Stimulated activated naive CD8-positive, alpha-beta T cell treated with anti-CD3 and anti-CD28 coated beads, Interleukin-15, amount 100 ng/mL, for 72 hours (primary cell): ENCODE data around the gene ATAD3C.
"Not testable (repeated sequence)": the region's sequence is repeated elsewhere in the genome, so short reads cannot be mapped to it uniquely, and the experiment has no call there.

Experiments
- ATAC-seq: fragments of 150-1000 bp; cut with Tn5 transposase; 2 replicates; pipeline ENCODE4 v1.10.0; 2021; ENCODE audit warnings: mild to moderate bottlenecking, moderate library complexity
- DNase-seq, 2 donors: peaks; one replicate each; pipeline ENCODE4 v3.0.0; 2021 to 2022
- H3K27ac Mint-ChIP-seq, 2 donors: one replicate each; pipeline ENCODE4 v1.8.0; 2022; ENCODE audit warnings: mild to moderate bottlenecking in 2 of 2, mixed read lengths in 2 of 2, moderate library complexity in 2 of 2
- H3K27me3 Mint-ChIP-seq: one replicate; pipeline ENCODE4 v1.8.0; 2022; ENCODE audit warnings: mixed read lengths
- H3K4me1 Mint-ChIP-seq: one replicate; pipeline ENCODE4 v1.8.0; 2022; ENCODE audit warnings: mild to moderate bottlenecking, mixed read lengths
- H3K4me3 Mint-ChIP-seq, 2 donors: one replicate each; pipeline ENCODE4 v1.8.0; 2022; ENCODE audit warnings: mild to moderate bottlenecking in 2 of 2, mixed read lengths in 2 of 2, moderate library complexity in 1 of 2
- H3K9me3 Mint-ChIP-seq, 2 donors: one replicate each; pipeline ENCODE4 v1.8.0; 2022; ENCODE audit warnings: mixed read lengths in 2 of 2

Gene ATAD3C

DNA sequence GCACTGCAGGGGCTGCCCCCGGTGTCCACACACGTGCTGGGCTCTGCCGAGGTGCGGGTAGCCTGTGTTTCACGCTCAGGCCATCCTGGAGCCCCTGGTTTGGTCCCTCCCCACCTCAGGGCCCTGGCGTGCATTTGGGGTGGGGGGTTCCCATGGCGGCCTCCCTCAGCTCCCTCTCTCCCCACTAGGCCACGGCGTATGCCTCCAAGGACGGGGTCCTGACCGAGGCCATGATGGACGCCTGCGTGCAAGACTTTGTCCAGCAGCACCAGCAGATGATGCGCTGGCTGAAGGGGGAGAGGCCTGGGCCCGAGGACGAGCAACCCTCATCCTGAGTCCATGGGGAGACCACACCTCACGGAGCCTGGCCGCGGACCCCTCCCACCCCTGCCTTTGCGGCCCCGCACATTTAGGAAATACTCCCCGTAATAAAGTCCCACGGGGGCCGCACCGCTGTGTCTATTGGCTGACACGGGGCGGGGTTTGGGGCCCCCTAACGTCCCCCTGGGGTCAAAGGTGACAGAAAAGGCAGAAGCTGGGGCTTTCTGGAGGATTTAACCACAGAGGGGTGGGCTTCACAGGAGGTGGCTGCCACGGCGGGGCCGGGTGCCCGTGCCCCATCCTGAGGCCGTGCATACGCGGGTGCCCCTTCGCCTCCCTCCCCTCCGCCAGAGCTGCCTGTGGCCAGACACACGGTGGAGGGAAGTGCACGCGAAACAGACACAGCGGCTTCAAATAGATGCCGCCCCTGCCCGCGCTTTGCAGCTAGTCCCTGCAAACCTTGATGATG lies 18.9 kb downstream of the ATAD3C start:
- ATAC-seq: not testable (repeated sequence)

DNA sequence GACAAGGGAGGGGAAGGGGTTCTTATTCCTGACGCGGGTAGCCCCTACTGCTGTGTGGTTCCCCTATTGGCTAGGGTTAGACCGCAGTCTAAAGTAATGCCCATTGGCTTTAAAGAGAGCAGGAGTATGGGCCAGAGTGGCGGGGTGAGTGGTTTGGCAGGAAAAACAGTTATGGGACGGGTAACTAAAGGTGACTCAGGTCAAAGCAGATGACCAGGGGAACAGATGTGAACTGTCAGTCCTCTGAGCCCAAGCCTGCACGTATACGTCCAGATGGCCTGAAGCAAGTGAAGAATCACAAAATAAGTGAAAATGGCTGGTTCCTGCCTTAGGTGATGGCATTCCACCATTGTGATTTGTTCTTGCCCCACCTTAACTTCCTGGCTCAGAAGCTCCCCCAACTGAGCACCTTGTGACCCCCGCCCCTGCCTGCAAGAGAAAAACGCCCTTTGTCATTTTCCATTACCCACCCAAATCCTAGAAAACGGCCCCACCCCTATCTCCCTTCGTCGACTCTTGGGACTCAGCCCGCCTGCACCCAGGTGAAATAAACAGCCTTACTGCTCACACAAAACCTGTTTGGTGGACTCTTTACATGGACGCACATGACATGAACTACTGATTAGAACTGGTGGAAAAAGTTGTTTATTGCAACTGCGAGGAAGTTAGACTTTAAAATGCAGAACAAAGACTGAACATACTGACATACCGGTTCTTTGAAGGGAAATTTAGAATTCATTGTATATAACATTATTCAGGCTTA lies 21.3 kb downstream of the ATAD3C start:
- DNase-seq: peak; percentile 8 to 19
- Mint-ChIP-seq H3K4me3 (peak overlapping the region; percentile 87), H3K27ac (peak overlapping the region; percentile 59 to 83), H3K27me3 (no peaks in the 10 kb centered on the region), H3K4me1 (peaks cover 41% of the 10 kb centered on the region), H3K9me3 (no peaks in the 10 kb centered on the region)
- peak; percentile 23 for ATAC-seq

More for the DNA sequence above, 18.9 kb downstream of the ATAD3C start:
- not testable (repeated sequence) for H3K9me3 Mint-ChIP-seq, H3K27me3 Mint-ChIP-seq, H3K27ac Mint-ChIP-seq, DNase-seq, H3K4me3 Mint-ChIP-seq
- peaks cover 26% of the 10 kb centered on the region for H3K4me1 Mint-ChIP-seq

DNA sequence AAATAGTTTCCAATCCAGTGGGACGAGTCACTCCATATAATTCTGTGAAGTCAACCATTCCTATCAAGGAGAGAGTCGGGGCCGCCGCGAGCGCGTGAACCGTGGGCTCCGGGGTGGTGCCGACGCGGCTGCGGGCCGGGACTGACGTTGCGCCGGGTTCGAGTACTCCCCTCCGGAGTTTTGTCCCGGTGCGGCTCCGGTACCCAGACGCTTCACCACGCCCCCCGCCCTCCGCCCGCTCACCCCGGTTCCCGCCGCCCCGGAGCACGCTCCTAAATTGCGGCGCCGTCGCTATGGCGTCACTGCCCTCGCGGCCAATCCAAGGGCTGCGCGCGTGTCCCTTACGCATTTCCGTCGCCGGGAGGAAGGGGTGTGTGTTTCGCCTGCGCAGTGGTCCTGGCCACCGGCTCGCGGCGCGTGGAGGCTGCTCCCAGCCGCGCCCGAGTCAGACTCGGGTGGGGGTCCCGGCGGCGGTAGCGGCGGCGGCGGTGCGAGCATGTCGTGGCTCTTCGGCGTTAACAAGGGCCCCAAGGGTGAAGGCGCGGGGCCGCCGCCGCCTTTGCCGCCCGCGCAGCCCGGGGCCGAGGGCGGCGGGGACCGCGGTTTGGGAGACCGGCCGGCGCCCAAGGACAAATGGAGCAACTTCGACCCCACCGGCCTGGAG lies 22.0 kb downstream of the ATAD3C start, which contains the start of gene ATAD3B:
TSS of gene ATAD3B (plus strand) at position 377 of the 664 bp plus-strand sequence. CDS start at position 497, 120 bp downstream.
- H3K27ac Mint-ChIP-seq: peak within 1 kb of the TSS; percentile 59 to 83
- H3K9me3 Mint-ChIP-seq: no peaks in the 10 kb centered on the region
- H3K27me3 Mint-ChIP-seq: no peaks in the 10 kb centered on the region
- DNase-seq: peak; percentile 85 to 92
- H3K4me3 Mint-ChIP-seq: peak within 1 kb of the TSS; percentile 87
- ATAC-seq: peak; percentile 97
- H3K4me1 Mint-ChIP-seq: peaks cover 44% of the 10 kb centered on the region

DNA sequence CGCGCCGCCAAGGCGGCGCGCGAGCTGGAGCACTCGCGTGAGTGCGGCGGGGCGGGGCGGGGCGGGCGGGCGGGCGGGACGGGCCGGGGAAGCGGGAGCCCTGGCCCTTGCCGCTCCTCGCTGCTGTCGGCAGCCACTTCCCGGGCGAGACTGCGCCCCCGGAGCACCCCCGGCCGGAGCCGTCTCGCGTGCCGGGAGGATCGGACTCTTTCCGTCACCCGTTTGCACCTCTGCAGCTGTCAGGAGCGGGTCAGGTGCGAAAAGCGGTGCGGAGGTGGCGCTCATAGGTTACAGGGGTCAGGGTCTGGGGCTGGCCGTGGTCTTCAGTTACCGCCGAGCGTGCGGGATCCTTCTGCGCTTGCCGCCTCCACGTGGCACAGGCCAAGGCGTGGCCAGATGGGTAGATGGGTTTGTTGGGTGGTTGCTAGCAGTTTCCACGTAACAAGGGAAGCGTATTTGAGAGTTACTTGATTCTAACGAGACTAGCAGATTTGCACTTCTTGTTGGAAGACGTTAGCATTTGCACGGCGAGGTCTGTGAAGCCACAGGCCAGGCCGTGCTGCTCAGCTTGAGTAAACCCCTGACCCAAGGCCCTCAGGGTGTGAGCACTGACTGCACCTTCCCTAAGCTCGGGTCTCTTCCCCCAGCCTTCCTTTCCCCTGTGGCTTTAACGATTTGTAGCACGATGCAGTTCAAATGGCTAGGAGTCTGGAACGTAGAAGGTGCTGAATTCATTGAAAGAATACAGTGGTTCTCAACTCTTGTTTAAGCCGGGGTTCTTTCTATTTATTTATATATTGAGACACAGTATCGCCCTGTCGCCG lies 22.8 kb downstream of the ATAD3C start:
- not testable (repeated sequence) for H3K27ac Mint-ChIP-seq, H3K27me3 Mint-ChIP-seq, H3K9me3 Mint-ChIP-seq
- Mint-ChIP-seq H3K4me1 (peaks cover 46% of the 10 kb centered on the region), H3K4me3 (peak overlapping the region; percentile 71 to 78)
- DNase-seq (peak in 1 of 2 donors; percentile 16), ATAC-seq (peak; percentile 29)

GRCh38 chr1:1476011-1476410 lies 26.5 kb downstream of the ATAD3C start:
- peaks cover 31% of the 10 kb centered on the region for H3K4me1 Mint-ChIP-seq
- H3K27ac Mint-ChIP-seq, ATAC-seq, H3K4me3 Mint-ChIP-seq, DNase-seq, H3K27me3 Mint-ChIP-seq, H3K9me3 Mint-ChIP-seq: not testable (repeated sequence)

GRCh38 chr1:1477206-1477605 lies 27.7 kb downstream of the ATAD3C start:
- Mint-ChIP-seq H3K4me3 (no peak overlapping the region), H3K9me3 (no peaks in the 10 kb centered on the region), H3K27me3 (no peaks in the 10 kb centered on the region), H3K27ac (no peak overlapping the region), H3K4me1 (peaks cover 29% of the 10 kb centered on the region)
- ATAC-seq (no peak), DNase-seq (no peak)

DNA sequence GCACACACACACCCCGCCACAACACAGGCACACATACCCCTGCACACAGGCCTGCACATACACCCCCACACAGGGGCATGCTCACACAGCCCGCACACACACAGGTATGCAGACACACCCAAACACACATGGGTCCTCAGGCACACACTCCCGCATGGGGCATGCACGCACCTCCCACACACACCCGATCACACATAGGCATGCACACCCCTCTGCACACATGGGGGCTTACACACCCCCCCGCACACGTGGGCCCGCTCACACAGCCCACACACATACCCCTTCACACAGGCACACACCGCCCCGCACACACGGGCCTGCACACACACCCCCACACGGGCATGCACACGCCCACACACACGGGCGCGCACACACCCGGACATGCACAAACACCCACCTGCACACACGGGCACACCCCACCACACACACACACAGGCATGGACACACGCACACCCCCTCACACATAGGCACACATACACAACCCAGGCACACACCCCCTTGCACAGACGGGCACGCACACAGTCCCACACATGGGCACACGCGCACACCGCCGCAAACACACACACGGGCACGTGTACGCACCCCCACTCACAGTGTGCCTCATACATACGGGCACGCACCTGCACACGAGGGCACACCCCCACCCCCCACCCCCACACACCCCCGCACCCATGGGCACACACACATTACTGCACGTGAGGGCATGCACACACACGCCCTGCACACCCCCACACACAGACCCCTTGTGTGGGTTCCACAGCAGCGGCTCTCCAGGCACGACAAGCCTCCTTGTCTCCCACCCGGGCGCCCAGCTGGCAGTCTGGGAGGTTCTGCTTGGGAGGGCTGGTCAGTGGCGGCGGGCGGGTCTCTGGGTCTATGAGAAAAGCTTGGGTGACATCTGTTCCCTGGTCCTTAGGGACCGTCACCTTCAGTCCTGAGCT lies 30.3 kb downstream of the ATAD3C start:
- H3K27ac Mint-ChIP-seq: peak overlapping the region in 1 of 2 donors; percentile 73
- H3K4me3 Mint-ChIP-seq: no peak overlapping the region
- no peaks in the 10 kb centered on the region for H3K27me3 Mint-ChIP-seq
- ATAC-seq: peak; percentile 60
- peaks cover 11% of the 10 kb centered on the region for H3K4me1 Mint-ChIP-seq
- no peaks in the 10 kb centered on the region for H3K9me3 Mint-ChIP-seq
- no peak for DNase-seq

DNA sequence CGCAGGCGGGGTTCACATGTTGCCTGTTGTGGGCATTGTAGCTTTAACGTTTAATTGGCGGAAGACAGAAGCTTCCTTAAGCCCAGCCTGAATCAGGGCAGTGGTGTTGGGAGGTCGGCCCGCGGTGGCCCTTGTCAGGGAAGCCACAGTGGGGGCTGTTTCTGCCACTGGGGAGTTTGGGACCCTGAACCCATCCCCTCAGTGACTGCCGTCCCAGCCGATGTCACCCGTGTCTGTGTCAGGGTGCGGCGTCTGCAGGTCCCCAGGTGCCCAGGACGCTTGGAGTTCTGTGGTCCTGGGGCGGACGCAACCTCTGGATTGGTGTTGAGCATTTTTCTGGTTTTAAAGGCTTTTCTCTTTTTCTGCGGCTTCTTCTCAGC lies 31.0 kb downstream of the ATAD3C start:
- H3K4me1 Mint-ChIP-seq, DNase-seq, H3K4me3 Mint-ChIP-seq, H3K9me3 Mint-ChIP-seq, ATAC-seq, H3K27me3 Mint-ChIP-seq, H3K27ac Mint-ChIP-seq: not testable (repeated sequence)

- not testable (repeated sequence) for H3K9me3 Mint-ChIP-seq, H3K27me3 Mint-ChIP-seq, ATAC-seq, DNase-seq, H3K4me1 Mint-ChIP-seq, H3K4me3 Mint-ChIP-seq
- peak overlapping the region in 1 of 2 donors; percentile 27 for H3K27ac Mint-ChIP-seq
These were observed 32.3 kb downstream of the ATAD3C start for GRCh38 chr1:1481811-1482210.

GRCh38 chr1:1482856-1483255 lies 33.4 kb downstream of the ATAD3C start:
- no peaks in the 10 kb centered on the region for H3K4me1 Mint-ChIP-seq
- no peaks in the 10 kb centered on the region for H3K27me3 Mint-ChIP-seq
- no peak overlapping the region for H3K4me3 Mint-ChIP-seq
- ATAC-seq: no peak
- DNase-seq: no peak
- no peak overlapping the region for H3K27ac Mint-ChIP-seq
- no peaks in the 10 kb centered on the region for H3K9me3 Mint-ChIP-seq

GRCh38 chr1:1483714-1484113 lies 34.2 kb downstream of the ATAD3C start:
- ATAC-seq: no peak
- Mint-ChIP-seq H3K27me3 (no peaks in the 10 kb centered on the region), H3K9me3 (no peaks in the 10 kb centered on the region), H3K4me3 (no peak overlapping the region), H3K4me1 (no peaks in the 10 kb centered on the region), H3K27ac (no peak overlapping the region)
- no peak for DNase-seq

GRCh38 chr1:1484976-1485750 lies 35.7 kb downstream of the ATAD3C start:
- H3K27me3 Mint-ChIP-seq, H3K4me3 Mint-ChIP-seq, H3K9me3 Mint-ChIP-seq, H3K27ac Mint-ChIP-seq, ATAC-seq, H3K4me1 Mint-ChIP-seq, DNase-seq: not testable (repeated sequence)

GRCh38 chr1:1485755-1486317 lies 36.3 kb downstream of the ATAD3C start:
- not testable (repeated sequence) for H3K4me1 Mint-ChIP-seq, H3K27me3 Mint-ChIP-seq, H3K4me3 Mint-ChIP-seq, H3K27ac Mint-ChIP-seq, H3K9me3 Mint-ChIP-seq, DNase-seq, ATAC-seq
